ENCODE measurements around the gene SEMA4B.
"Not testable (repeated sequence)": the region's sequence is repeated elsewhere in the genome, so short reads cannot be mapped to it uniquely, and the experiment has no call there.

SEMA4B gene

DNA sequence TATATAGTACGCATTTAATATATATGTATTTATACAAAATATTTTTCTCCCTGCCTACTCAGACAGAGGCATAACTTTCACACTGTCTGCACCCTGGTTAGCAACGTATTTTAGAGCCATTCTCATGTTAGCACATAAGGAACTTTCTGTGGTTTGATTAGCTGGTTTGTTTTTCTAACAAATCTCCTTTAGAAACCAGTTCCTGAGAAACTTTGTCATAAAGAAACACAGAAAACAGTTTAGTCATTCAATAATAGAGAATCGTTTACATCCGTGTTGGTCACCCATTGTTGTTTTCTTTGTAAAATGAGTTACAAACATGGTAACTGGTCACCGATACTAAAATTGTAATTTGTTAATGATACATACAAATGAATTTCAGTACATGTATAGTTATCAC, 58.4 kb downstream of the SEMA4B start:
- ChIA-PET CTCF (no interaction called here), POLR2A (ENCODE audit: low non-redundant PET) (no interaction called here)
- TF ChIP-seq, protein P1, sequence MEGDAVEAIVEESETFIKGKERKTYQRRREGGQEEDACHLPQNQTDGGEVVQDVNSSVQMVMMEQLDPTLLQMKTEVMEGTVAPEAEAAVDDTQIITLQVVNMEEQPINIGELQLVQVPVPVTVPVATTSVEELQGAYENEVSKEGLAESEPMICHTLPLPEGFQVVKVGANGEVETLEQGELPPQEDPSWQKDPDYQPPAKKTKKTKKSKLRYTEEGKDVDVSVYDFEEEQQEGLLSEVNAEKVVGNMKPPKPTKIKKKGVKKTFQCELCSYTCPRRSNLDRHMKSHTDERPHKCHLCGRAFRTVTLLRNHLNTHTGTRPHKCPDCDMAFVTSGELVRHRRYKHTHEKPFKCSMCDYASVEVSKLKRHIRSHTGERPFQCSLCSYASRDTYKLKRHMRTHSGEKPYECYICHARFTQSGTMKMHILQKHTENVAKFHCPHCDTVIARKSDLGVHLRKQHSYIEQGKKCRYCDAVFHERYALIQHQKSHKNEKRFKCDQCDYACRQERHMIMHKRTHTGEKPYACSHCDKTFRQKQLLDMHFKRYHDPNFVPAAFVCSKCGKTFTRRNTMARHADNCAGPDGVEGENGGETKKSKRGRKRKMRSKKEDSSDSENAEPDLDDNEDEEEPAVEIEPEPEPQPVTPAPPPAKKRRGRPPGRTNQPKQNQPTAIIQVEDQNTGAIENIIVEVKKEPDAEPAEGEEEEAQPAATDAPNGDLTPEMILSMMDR (conservative IDR thresholded peaks at IDR 0.05; ENCODE audit: low read depth) = no peak
- DNase-seq (ENCODE audit: low spot score) = no peak
- H3K27ac ChIP-seq = no peak overlapping the region

- POLR2A ChIA-PET (ENCODE audit: low non-redundant PET) = interaction anchor here (2.0 kb wide), 1 partner anchor 27 kb away, joined by 7 read pairs; the partner anchor contains the start of genes CIB1 and GDPGP1
These were observed 59.6 kb downstream of the SEMA4B start for GRCh38 chr15:90260731-90261130.

GRCh38 chr15:90261811-90262210, 60.7 kb downstream of the SEMA4B start:
- ChIA-PET CTCF (interaction anchor here (0.6 to 0.8 kb wide), 4 partner anchors 10 to 439 kb away, joined by 3 to 6 read pairs (median 6); no protein-coding TSS in a partner anchor), POLR2A (ENCODE audit: low non-redundant PET) (interaction anchor here (1.6 to 2.0 kb wide), 2 partner anchors 10 to 28 kb away, joined by 4 to 7 read pairs; partner anchors contain the start of genes CIB1 and GDPGP1)
- peak overlapping the region; percentile 72 for H3K27ac ChIP-seq
- peak; percentile 81 for DNase-seq (ENCODE audit: low spot score)
- TF ChIP-seq, protein P1 (conservative IDR thresholded peaks at IDR 0.05; ENCODE audit: low read depth) = no peak

More at GRCh38 chr15:90260731-90261130, 59.6 kb downstream of the SEMA4B start:
- DNase-seq (ENCODE audit: low spot score); H3K27ac ChIP-seq; CTCF ChIA-PET: not testable (repeated sequence)

GRCh38 chr15:90262426-90262825, 61.3 kb downstream of the SEMA4B start:
- TF ChIP-seq, protein P1 (conservative IDR thresholded peaks at IDR 0.05; ENCODE audit: low read depth) = no peak
- peak overlapping the region; percentile 72 for H3K27ac ChIP-seq
- no peak for DNase-seq (ENCODE audit: low spot score)
- CTCF ChIA-PET = interaction anchor here (0.7 to 0.8 kb wide), 2 partner anchors 41 to 119 kb away, joined by 3 to 5 read pairs; no protein-coding TSS in a partner anchor
- POLR2A ChIA-PET (ENCODE audit: low non-redundant PET) = interaction anchor here (1.6 to 2.0 kb wide), 2 partner anchors 10 to 28 kb away, joined by 4 to 7 read pairs; partner anchors contain the start of genes CIB1 and GDPGP1

DNA sequence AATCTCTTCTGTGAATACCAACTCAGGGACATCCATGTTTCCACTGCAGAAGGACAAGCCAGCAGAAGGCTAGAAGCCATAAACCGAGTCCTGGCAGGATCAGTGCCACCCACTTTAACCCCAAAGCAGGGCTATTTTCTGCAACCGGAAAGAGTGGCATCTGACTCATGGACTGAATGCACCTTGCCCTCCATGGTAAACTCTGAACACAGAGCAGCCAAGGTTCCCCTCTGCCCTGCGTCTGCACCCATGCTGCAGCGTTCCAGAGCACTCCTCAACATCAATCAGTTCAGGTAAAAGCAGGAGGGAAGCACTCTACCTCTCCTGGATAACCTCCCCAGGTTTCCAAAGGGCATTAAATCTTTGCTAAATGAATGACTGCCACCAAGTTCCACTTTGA, 63.5 kb downstream of the SEMA4B start:
- peak overlapping the region; percentile 95 for H3K27ac ChIP-seq
- ChIA-PET CTCF (no interaction called here), POLR2A (ENCODE audit: low non-redundant PET) (no interaction called here)
- TF ChIP-seq, protein P1 (conservative IDR thresholded peaks at IDR 0.05; ENCODE audit: low read depth) = no peak
- peak; percentile 36 for DNase-seq (ENCODE audit: low spot score)

DNA sequence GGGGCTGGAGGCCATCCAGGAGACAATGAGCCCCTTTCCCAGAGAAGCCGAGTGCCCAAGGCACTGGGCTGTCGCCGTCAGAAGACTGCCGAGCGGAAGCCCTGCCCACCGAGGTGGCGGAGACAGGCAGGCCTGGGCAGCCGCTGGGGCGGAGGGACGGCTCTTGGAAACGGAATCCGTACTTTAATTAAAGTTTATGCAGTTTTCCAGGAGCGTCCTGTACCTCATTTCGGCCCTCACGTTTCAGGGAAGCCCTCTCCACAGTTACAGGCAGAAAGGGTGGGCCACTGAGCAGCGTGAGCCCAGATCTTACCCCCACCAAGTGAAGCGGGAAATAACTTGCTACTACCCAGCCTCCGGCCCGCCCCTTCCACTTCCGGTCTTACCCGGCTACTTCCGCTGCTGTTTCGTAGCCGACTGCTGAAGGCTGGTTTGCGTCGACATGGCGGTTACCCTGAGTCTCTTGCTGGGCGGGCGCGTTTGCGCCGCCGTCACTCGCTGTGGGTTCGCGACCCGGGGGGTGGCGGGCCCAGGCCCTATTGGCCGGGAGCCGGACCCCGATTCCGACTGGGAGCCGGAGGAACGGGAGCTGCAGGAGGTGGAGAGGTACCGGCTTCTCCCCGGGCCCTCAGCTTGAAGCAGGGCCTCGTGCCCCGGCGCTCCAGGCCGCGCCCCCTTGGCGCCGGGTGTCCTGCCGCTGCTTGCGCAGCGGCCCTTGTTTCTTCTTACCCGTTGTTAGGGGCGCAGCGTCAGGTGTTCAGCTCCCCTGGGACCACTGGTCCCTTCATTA, 64.3 kb downstream of the SEMA4B start, which contains the start of gene NGRN:
TSS of gene NGRN (plus strand) at position 402 of the 790 bp plus-strand sequence. CDS start at position 443, 41 bp downstream.
- DNase-seq (ENCODE audit: low spot score) = peak; percentile 89
- ChIA-PET POLR2A (ENCODE audit: low non-redundant PET) (interaction anchor here (0.6 kb wide), 1 partner anchor 26 kb away, joined by 3 read pairs; no protein-coding TSS in a partner anchor), CTCF (no interaction called here)
- peak within 1 kb of the TSS; percentile 95 for H3K27ac ChIP-seq
- TF ChIP-seq, protein P1 (conservative IDR thresholded peaks at IDR 0.05; ENCODE audit: low read depth) = no peak
